D721Med (cell line): ENCODE measurements around the gene SDHB.

ENCODE experiments used
- DNase-seq: peaks from one replicate; pipeline ENCODE4 v3.0.0; 2011; ENCODE audit warnings: low spot score; ENCODE audit not compliant: insufficient read length
- FAIRE-seq: peaks from 2 replicates; lab custom pipeline; 2011; peaks lifted over from hg19 to GRCh38; lab: Jason Lieb, UNC
- TF ChIP-seq, protein P1 (sequence below): IDR thresholded peaks from 2 replicates; pipeline ENCODE4 v1.5.1; 2012; ENCODE audit warnings: mild to moderate bottlenecking, control low read depth; ENCODE audit not compliant: insufficient read depth; ENCODE audit errors: missing control alignments

SDHB gene

DNA sequence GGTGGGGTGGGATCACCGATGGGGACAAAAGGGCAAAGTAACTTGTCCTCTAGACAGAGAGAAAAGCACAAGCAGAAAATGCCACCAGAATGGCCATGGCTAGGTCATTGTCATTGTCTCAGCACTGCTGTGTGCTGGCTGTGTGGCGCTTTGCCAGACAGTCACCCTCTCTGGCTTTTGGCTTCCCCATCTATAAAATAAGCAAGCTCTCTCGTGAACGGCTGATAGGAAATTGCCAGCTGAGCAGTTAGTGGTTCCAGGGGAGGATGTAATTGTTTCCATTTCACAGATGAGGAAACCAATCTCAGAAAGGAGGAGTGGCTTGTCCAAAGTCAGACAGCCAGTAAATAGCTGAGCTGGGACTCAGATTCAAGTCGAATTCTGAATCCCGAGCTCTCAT lies 32.9 kb upstream of the SDHB start:
- DNase-seq (no peak), FAIRE-seq (no peak)
- TF ChIP-seq, protein P1, sequence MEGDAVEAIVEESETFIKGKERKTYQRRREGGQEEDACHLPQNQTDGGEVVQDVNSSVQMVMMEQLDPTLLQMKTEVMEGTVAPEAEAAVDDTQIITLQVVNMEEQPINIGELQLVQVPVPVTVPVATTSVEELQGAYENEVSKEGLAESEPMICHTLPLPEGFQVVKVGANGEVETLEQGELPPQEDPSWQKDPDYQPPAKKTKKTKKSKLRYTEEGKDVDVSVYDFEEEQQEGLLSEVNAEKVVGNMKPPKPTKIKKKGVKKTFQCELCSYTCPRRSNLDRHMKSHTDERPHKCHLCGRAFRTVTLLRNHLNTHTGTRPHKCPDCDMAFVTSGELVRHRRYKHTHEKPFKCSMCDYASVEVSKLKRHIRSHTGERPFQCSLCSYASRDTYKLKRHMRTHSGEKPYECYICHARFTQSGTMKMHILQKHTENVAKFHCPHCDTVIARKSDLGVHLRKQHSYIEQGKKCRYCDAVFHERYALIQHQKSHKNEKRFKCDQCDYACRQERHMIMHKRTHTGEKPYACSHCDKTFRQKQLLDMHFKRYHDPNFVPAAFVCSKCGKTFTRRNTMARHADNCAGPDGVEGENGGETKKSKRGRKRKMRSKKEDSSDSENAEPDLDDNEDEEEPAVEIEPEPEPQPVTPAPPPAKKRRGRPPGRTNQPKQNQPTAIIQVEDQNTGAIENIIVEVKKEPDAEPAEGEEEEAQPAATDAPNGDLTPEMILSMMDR = no peak

DNA sequence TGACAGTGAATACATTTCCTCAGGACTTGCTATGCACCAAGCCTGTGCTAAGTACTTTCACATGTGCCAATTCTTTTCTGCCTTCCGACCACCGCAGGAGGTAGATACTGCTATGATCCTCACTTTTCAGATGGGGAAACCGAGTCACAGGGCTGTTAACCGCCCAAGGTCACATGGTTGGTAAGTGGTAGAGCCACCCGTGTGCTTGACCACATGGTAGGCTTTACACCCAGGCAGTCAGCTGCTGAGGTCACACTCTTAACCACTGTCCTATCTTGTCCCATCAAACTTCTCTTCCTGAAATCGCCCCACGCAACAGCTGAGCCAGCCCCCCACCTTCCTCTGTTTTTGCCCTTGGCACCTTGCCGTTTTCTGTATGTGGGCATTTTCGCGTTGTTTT lies 31.0 kb upstream of the SDHB start:
- TF ChIP-seq, protein P1 = no peak
- FAIRE-seq (no peak), DNase-seq (no peak)

DNA sequence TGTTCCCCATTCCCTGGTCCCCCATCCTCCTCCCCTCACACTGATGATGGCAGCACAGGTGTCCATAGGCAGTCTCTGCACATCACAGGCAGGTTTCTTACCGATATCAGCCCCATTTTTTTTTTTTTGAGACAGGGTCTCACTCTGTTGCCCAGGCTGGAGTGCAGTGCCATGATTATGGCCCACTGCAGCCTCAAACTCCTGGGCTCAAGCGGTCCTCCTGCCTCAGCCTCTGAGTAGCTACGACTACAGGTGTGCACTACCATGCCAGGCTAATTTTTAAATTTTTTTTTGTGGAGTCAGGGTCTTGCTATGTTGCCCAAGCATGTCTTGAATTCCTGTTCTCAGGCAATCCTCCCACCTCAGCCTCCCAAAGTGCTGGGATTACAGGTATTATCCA lies 28.9 kb upstream of the SDHB start:
- no peak for FAIRE-seq
- no peak for DNase-seq
- TF ChIP-seq, protein P1 = no peak

DNA sequence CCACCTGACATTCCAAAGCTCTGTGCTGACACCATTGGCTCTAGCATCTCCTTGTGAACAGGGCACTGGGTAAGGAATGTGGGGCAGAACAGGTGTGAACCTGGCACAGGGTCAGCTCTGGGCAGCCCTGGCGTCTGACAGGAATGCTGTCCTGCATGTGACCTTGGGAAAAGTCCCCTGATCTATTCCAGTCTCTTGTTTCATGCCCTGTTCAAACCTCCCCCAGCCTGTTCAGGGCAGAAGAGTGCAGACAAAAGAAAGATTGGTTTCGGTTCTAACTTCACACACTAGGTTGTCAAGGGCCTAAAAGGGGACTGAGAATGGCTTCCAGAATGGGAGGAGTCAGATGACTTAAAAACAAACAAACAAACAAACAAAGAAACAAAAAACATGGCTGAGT lies 27.6 kb upstream of the SDHB start:
- TF ChIP-seq, protein P1 = no peak
- FAIRE-seq (no peak), DNase-seq (no peak)

DNA sequence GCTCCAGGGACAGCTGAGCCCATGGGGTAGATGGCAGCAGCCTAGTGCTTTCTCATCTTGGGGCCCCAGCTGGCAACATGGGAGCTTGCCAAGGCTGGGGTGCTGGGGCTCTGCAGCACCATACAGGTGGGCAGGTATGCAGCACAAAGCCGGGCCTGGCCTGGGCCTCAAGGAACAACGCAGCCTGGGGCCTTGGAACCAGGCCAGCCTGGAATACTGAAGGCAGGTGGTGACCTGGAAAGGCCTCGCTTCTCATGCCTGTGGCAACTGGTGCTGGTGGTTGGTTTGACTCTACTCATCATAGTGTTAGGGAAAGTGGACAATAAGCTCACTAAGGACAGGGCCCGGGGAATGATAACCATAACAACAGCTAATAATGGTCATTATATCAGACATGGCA lies 27.0 kb upstream of the SDHB start:
- no peak for FAIRE-seq
- DNase-seq = no peak
- TF ChIP-seq, protein P1 = no peak

DNA sequence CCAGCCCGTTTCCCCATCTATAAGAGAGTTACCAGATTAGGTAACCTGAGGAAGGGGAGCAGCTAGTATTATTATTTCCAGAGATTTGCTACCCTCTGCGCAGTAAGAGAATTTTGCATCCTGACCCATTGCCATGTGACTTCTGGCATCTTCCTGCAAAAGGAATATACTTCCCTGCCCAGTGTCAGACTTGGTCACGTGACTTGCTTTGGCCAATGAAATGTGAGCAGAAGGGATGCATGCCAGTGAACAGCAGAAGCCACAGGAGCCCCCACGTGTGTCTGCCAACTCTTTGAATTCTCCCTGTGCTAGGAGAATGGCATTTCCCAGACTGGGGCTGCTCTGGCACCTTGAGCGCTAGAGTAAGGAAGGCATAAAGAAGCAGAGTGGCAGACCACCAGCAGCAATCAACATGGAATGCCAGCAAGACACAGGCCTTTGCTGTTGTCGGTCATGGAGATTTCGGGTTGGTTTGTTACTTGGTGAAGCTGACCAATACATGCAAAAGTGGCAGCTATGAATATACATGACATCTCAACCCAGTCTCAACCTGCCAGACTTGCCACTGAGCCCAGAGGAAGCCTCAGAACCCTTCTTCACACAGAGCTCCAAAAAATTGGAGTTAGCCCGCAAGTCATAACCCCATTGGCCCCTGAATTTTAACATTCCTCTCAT lies 26.4 kb upstream of the SDHB start:
- no peak for FAIRE-seq
- TF ChIP-seq, protein P1 = no peak
- DNase-seq = no peak

DNA sequence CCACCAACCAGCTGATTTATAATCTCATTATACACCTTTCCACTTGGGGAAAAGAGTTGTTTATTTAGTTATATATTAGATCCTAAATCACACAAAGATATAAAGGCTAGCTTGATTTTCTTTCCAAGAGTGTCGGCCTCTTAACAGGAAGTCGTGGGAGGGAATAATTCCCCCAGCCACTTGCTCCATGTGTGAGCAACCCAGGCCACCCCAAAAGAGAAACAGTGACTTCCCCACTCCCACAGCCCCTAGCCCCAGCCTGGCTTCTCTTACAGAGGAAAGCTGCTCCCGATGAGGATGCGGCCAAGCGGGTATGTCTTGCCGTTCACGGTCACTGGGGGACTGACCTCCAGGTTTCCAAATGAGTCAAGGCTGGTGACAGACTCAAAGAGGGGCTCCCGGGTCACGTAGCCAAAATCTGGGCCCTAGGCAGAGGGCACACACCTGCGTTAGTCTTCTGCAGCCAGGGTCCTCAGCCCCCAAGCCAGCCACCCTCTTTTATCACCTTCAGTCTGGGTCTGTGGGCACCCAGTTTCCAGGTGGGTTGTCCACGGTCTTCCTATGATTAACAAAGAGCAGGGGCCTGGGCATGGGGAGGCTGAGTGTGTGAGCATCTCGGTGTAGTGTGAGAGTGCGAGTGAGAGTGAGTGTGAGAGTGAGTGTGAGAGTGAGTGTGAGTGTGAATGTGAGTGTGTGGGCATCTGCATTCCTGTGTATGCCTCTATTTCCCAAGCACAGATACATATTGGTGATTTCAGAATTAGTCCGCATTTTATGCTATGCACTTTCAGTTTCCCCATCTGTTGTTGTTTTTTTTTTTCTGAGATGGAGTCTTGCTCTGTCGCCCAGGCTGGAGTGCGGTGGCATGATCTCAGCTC lies 25.4 kb upstream of the SDHB start:
- FAIRE-seq (no peak), DNase-seq (no peak)
- TF ChIP-seq, protein P1 = no peak
